Activated CD8-positive, alpha-beta memory T cell treated with anti-CD3 and anti-CD28 coated beads for 4 hours (primary cell): Measurements from ENCODE around the gene TMEM120A.

Experiments
- DNase-seq, 2 donors: peaks; one replicate each; pipeline ENCODE4 v3.0.0-alpha.2; 2020; ENCODE audit warnings: low read depth in 2 of 2

Gene TMEM120A

GRCh38 chr7:75981203-75981452 is 13.3 kb downstream of the TMEM120A start:
- no peak for DNase-seq

- DNase-seq: no peak
Observed at GRCh38 chr7:75980430-75981202, 13.8 kb downstream of the TMEM120A start.

GRCh38 chr7:75979759-75980429 is 14.5 kb downstream of the TMEM120A start:
- DNase-seq: no peak

GRCh38 chr7:75977743-75978142 is 16.7 kb downstream of the TMEM120A start:
- DNase-seq: no peak

- no peak for DNase-seq
Observed at GRCh38 chr7:75971961-75972763, 22.2 kb downstream of the TMEM120A start.

- DNase-seq: no peak
Observed at GRCh38 chr7:75971309-75971960, 23.0 kb downstream of the TMEM120A start.

GRCh38 chr7:75969704-75970498 is 24.5 kb downstream of the TMEM120A start:
- DNase-seq: no peak

- no peak for DNase-seq
Observed at GRCh38 chr7:75969182-75969581, 25.2 kb downstream of the TMEM120A start.

- DNase-seq: no peak
Observed at GRCh38 chr7:75968561-75969001, 25.8 kb downstream of the TMEM120A start.

- no peak for DNase-seq
Observed at GRCh38 chr7:75968012-75968411, 26.4 kb downstream of the TMEM120A start.

GRCh38 chr7:75967487-75967997 is 26.9 kb downstream of the TMEM120A start:
- no peak for DNase-seq

- no peak for DNase-seq
Observed at GRCh38 chr7:75967055-75967454, 27.3 kb downstream of the TMEM120A start.

GRCh38 chr7:75966190-75966961 is 28.0 kb downstream of the TMEM120A start:
- no peak for DNase-seq

GRCh38 chr7:75965617-75966016 is 28.8 kb downstream of the TMEM120A start:
- no peak for DNase-seq

GRCh38 chr7:75963381-75963995 is 30.9 kb downstream of the TMEM120A start:
- DNase-seq: no peak

- no peak for DNase-seq
Observed at GRCh38 chr7:75962607-75963380, 31.6 kb downstream of the TMEM120A start.

GRCh38 chr7:75961218-75961617 is 33.2 kb downstream of the TMEM120A start:
- DNase-seq: no peak

- no peak for DNase-seq
Observed at GRCh38 chr7:75960372-75960771, 34.0 kb downstream of the TMEM120A start.
